GM12878 (cell line): ENCODE data around the gene RAC3. TPM values are rescaled to one million over a fixed set of nuclear protein-coding genes. Genes with fewer than 3 reads are reported as not detected.

Experiments
- ATAC-seq: fragments of 200-7000 bp; cut with Tn5 transposase; 3 replicates; pipeline ENCODE4 v1.9.1; 2020; ENCODE audit warnings: mild to moderate bottlenecking, moderate library complexity
- BruUV-seq: library from RNA; stranded (reverse); fragments of 400-500 nt; replicated peaks from 2 replicates; lab custom pipeline; 2021; lab: Mats Ljungman, UMichigan
- CTCF ChIA-PET: fragments of 300-600 bp; sonication (Branson Sonifier 250); formaldehyde crosslinking; extraction: SDS; loops from one replicate; lab custom pipeline; 2021; ENCODE audit warnings: inconsistent platforms; lab: Yijun Ruan, JAX
- POLR2A ChIA-PET: fragments of 350-600 bp; formaldehyde crosslinking; extraction: SDS; loops from one replicate; lab custom pipeline; 2021; ENCODE audit warnings: inconsistent platforms; lab: Charles Lee
- RAD21 ChIA-PET: fragments of 300-600 bp; sonication (Branson Sonifier 250); formaldehyde crosslinking; loops from one replicate; lab custom pipeline; 2023; ENCODE audit warnings: antibody characterized with exemption; ENCODE audit not compliant: unreplicated experiment; lab: Charles Lee
- SMC1A ChIA-PET: fragments of 300-600 bp; sonication (Branson Sonifier 250); formaldehyde crosslinking; loops from one replicate; lab custom pipeline; 2023; ENCODE audit not compliant: unreplicated experiment, uncharacterized antibody; lab: Charles Lee
- DNase-seq: peaks from one replicate; pipeline ENCODE4 v3.0.0-alpha.2; 2011; ENCODE audit warnings: low read depth, low spot score
- FAIRE-seq: peaks from 3 replicates; lab custom pipeline; 2011; peaks lifted over from hg19 to GRCh38; lab: Jason Lieb, UNC
- H2AFZ ChIP-seq: 2 replicates; pipeline ENCODE4 v1.6.0; 2011; ENCODE audit warnings: low read depth, low read length, control low read depth; ENCODE audit not compliant: control insufficient read depth
- H3K27ac ChIP-seq: 2 replicates; pipeline ENCODE4 v1.5.1; 2011; ENCODE audit warnings: control low read depth; ENCODE audit not compliant: control insufficient read depth, insufficient read depth
- H3K27me3 ChIP-seq, 2 experiments: replicated peaks in 1 of 2; 2 replicates each; pipeline versions ENCODE4 v1.6.0 to v1.6.1; 2011; ENCODE audit warnings: low read length in 1 of 2; ENCODE audit not compliant: control insufficient read depth in 2 of 2, insufficient read depth in 2 of 2
- H3K36me3 ChIP-seq, 2 experiments: 2 replicates each; pipeline ENCODE4 v1.5.1; 2011; ENCODE audit warnings: low read length in 1 of 2; ENCODE audit not compliant: control insufficient read depth in 2 of 2, insufficient read depth in 2 of 2
- H3K4me1 ChIP-seq: 2 replicates; pipeline ENCODE4 v1.6.1; 2011; ENCODE audit warnings: mild to moderate bottlenecking, low read length, moderate library complexity, mixed read lengths; ENCODE audit not compliant: control insufficient read depth, insufficient read depth
- H3K4me2 ChIP-seq: 2 replicates; pipeline ENCODE4 v1.6.0; 2011; ENCODE audit warnings: control low read depth; ENCODE audit not compliant: control insufficient read depth, insufficient read depth
- H3K4me3 ChIP-seq: fragments of 200-600 bp; sonication (generic); 2 replicates; pipeline ENCODE4 v1.5.1; 2016
- H3K79me2 ChIP-seq: 2 replicates; pipeline ENCODE4 v1.6.0; 2011; ENCODE audit warnings: low read length; ENCODE audit not compliant: control insufficient read depth, insufficient read depth
- H3K9ac ChIP-seq: 2 replicates; pipeline ENCODE4 v1.8.0; 2011; ENCODE audit warnings: low read length, control low read depth, mixed read lengths; ENCODE audit not compliant: control insufficient read depth, insufficient read depth
- H3K9me3 ChIP-seq: replicated peaks from 3 replicates; pipeline ENCODE4 v1.5.1; 2011; ENCODE audit warnings: mild to moderate bottlenecking, low read length; ENCODE audit not compliant: control insufficient read depth, insufficient read depth
- H4K20me1 ChIP-seq: 2 replicates; pipeline ENCODE4 v1.6.0; 2011; ENCODE audit not compliant: control insufficient read depth, insufficient read depth
- CREM ChIP-seq: IDR thresholded peaks from 2 replicates; pipeline ENCODE4 v1.6.1; 2014; ENCODE audit warnings: antibody characterized with exemption, low read depth
- ESRRA ChIP-seq: IDR thresholded peaks from 2 replicates; pipeline ENCODE4 v1.6.1; 2012; ENCODE audit warnings: mild to moderate bottlenecking, low read length, improper control_type of control experiment
- HDGF ChIP-seq: fragments of 450-650 bp; IDR thresholded peaks from 2 replicates; pipeline ENCODE4 v1.6.1; 2016; ENCODE audit warnings: antibody characterized with exemption
- SMARCA5 ChIP-seq: fragments of 450-650 bp; IDR thresholded peaks from 2 replicates; pipeline ENCODE4 v1.6.1; 2017; ENCODE audit warnings: mild to moderate bottlenecking
- WGBS: methylation state at CpG from one replicate; pipeline ENCODE4 v1.1.6; 2016; ENCODE audit warnings: low lambda C conversion rate; ENCODE audit not compliant: insufficient replicate concordance, insufficient coverage; ENCODE audit errors: missing lambda C conversion rate; 5-methylcytosine and 5-hydroxymethylcytosine counted together
- in situ Hi-C: fragments of 300-500 bp; cut with MboI; formaldehyde crosslinking; loops from 9 replicates; pipeline ENCODE4 v1.14.3; 2018; ENCODE audit warnings: mixed read lengths
- intact Hi-C: fragments of 100-400 bp; cut with micrococcal nuclease; formaldehyde crosslinking; loops from one replicate; pipeline ENCODE4 v1.14.2; 2022; ENCODE audit not compliant: unreplicated experiment
- polyA plus RNA-seq, 11 experiments: library from polyadenylated mRNA; depleted of rRNA in 4 of 11; unstranded in 6 of 11; stranded (reverse) in 5 of 11; fragments of >200 nt; fragmentation: Nextera tagmentation in 4 of 11; fragmentation: Illumina TruSeq in 1 of 11; extraction: Ambion mirVana in 4 of 11; extraction: Trizol in 1 of 11; gene quantifications; 1 replicate in 1 of 11; 2 replicates in 10 of 11; pipeline versions ENCODE4 v1.2.1 to v1.2.3, GENCODE V29; 2011 to 2016; ENCODE audit warnings: inconsistent platforms in 2 of 11, missing spikeins in 2 of 11, low read depth in 1 of 11
- total RNA-seq, 4 experiments: library from RNA; depleted of rRNA in 3 of 4; stranded (reverse); fragments of >200 nt in 3 of 4; fragmentation: Illumina TruSeq in 1 of 4; extraction: Trizol in 1 of 4; gene quantifications; 2 replicates each; pipeline versions ENCODE4 v1.2.1 to v1.2.3, GENCODE V29; 2013 to 2021
- TF ChIP-seq, protein P1 (sequence below): fragments of 450-650 bp; IDR thresholded peaks from 2 replicates; pipeline ENCODE4 v1.6.1; 2017; ENCODE audit warnings: mild to moderate bottlenecking
- TF ChIP-seq, protein P2 (sequence below): fragments of 450-650 bp; IDR thresholded peaks from 2 replicates; pipeline ENCODE4 v1.6.1; 2016; ENCODE audit warnings: mild to moderate bottlenecking

Gene RAC3
- total and polyA plus RNA-seq, 10 of the 15 experiments (the other 5 are each of a cell fraction or from before 2014, with no cell fraction given), result 0.11 to 32.9 (median 6.7) TPM

DNA sequence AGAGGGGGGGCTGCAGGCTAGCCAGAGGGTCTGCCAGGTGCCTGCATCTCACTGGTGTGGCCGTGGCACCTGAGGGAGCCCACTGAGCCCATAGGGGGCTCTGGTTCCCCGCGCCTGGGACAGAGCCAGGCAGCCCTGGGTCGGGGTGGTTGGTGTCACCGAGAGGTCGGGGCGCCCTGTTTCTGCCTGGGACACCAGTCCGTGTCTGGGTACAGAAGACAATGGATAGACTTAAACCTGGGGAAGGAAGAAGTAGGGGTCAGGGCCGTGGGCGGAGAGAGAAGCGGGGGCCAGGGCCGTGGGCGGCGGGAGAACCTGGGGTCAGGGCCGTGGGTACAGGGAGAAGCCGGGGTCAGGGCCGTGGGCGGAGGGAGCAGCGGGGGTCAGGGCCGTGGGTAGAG lies 17.1 kb downstream of the RAC3 start:
- no peaks in the 10 kb centered on the region; a peak in 1 of 4 replicates for H3K36me3 ChIP-seq
- H3K4me3 ChIP-seq, result no peak overlapping the region
- no peak overlapping the region for H3K9ac ChIP-seq
- ATAC-seq, result no peak
- in situ Hi-C loops (no loop called here), intact Hi-C loops (no loop called here)
- ChIA-PET CTCF (no interaction called here), POLR2A (interaction anchor here (1.1 kb wide), 1 partner anchor 55 kb away, joined by 4 read pairs; no protein-coding TSS in a partner anchor), SMC1A (no interaction called here), RAD21 (interaction anchor here (0.6 kb wide), 1 partner anchor 19 kb away, joined by 3 read pairs; no protein-coding TSS in a partner anchor)
- no peak for DNase-seq
- no peak for FAIRE-seq
- 81% methylated on average over 14 of the region's 20 CpGs for WGBS
- H3K9me3 ChIP-seq, result no peaks in the 10 kb centered on the region
- peaks cover 4% of the 10 kb centered on the region for H3K4me1 ChIP-seq
- no peak overlapping the region for H3K27ac ChIP-seq
- no peak overlapping the region for H2AFZ ChIP-seq
- no peaks in the 10 kb centered on the region for H4K20me1 ChIP-seq
- no TSS peak for BruUV-seq
- H3K79me2 ChIP-seq, result peaks cover 14% of the 10 kb centered on the region
- H3K27me3 ChIP-seq, result no peaks in the 10 kb centered on the region
- no peak for TF ChIP-seq SMARCA5
- TF ChIP-seq, protein P1, sequence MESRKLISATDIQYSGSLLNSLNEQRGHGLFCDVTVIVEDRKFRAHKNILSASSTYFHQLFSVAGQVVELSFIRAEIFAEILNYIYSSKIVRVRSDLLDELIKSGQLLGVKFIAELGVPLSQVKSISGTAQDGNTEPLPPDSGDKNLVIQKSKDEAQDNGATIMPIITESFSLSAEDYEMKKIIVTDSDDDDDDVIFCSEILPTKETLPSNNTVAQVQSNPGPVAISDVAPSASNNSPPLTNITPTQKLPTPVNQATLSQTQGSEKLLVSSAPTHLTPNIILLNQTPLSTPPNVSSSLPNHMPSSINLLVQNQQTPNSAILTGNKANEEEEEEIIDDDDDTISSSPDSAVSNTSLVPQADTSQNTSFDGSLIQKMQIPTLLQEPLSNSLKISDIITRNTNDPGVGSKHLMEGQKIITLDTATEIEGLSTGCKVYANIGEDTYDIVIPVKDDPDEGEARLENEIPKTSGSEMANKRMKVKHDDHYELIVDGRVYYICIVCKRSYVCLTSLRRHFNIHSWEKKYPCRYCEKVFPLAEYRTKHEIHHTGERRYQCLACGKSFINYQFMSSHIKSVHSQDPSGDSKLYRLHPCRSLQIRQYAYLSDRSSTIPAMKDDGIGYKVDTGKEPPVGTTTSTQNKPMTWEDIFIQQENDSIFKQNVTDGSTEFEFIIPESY, result no peak
- TF ChIP-seq ESRRA, result no peak
- TF ChIP-seq HDGF, result no peak
- TF ChIP-seq, protein P2, sequence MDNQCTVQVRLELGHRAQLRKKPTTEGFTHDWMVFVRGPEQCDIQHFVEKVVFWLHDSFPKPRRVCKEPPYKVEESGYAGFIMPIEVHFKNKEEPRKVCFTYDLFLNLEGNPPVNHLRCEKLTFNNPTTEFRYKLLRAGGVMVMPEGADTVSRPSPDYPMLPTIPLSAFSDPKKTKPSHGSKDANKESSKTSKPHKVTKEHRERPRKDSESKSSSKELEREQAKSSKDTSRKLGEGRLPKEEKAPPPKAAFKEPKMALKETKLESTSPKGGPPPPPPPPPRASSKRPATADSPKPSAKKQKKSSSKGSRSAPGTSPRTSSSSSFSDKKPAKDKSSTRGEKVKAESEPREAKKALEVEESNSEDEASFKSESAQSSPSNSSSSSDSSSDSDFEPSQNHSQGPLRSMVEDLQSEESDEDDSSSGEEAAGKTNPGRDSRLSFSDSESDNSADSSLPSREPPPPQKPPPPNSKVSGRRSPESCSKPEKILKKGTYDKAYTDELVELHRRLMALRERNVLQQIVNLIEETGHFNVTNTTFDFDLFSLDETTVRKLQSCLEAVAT, result no peak
- TF ChIP-seq CREM, result no peak
- H3K4me2 ChIP-seq, result no peak overlapping the region
